Breast epithelium (tissue), 4 donors: ENCODE data around the gene EPS8. TPM values are rescaled to one million over a fixed set of nuclear protein-coding genes. Genes with fewer than 3 reads are reported as not detected.

Source experiments
- DNase-seq, 2 donors: peaks; one replicate each; pipeline ENCODE4 v3.0.0-alpha.2; 2019; ENCODE audit warnings: low spot score in 2 of 2
- H3K27ac ChIP-seq, 2 donors: fragments of 200-600 bp; sonication (generic) in 1 of 2; one replicate each; pipeline ENCODE4 v1.5.1; 2016 to 2019; ENCODE audit warnings: mild to moderate bottlenecking in 1 of 2
- H3K27me3 ChIP-seq, 2 donors: fragments of 200-600 bp; sonication (generic) in 1 of 2; one replicate each; pipeline versions ENCODE4 v1.5.1 to v1.6.0; 2017 to 2019; ENCODE audit warnings: control low read depth in 1 of 2, mild to moderate bottlenecking in 1 of 2
- H3K36me3 ChIP-seq: fragments of 200-600 bp; one replicate; pipeline ENCODE4 v1.5.1; 2019
- H3K4me1 ChIP-seq, 2 donors: fragments of 200-600 bp; sonication (generic); one replicate each; pipeline ENCODE4 v1.5.1; 2016 to 2019; ENCODE audit warnings: control low read depth in 1 of 2
- H3K4me3 ChIP-seq, 3 donors: fragments of 200-600 bp; sonication (generic); 1 replicate in 2 of 3; 2 replicates in 1 of 3; pipeline ENCODE4 v1.5.1; 2016 to 2019; ENCODE audit warnings: mild to moderate bottlenecking in 3 of 3, moderate library complexity in 2 of 3
- H3K9me3 ChIP-seq, 2 donors: fragments of 200-600 bp; sonication (generic) in 1 of 2; one replicate each; pipeline ENCODE4 v1.5.1; 2016 to 2019; ENCODE audit warnings: control low read depth in 1 of 2
- POLR2A ChIP-seq: fragments of 450-650 bp; IDR thresholded peaks from one replicate; pipeline ENCODE4 v1.6.1; 2016; ENCODE audit warnings: antibody characterized with exemption, mild to moderate bottlenecking, moderate library complexity
- POLR2AphosphoS5 ChIP-seq, 3 donors: sonication (generic); formaldehyde crosslinking; IDR thresholded peaks; one replicate each; pipeline ENCODE4 v1.6.1; 2017; ENCODE audit warnings: antibody characterized with exemption in 3 of 3
- intact Hi-C: fragments of 100-400 bp; cut with DNase I; formaldehyde crosslinking; loops from one replicate; pipeline ENCODE4 v1.15.1; 2023; ENCODE audit warnings: low total_unique reads
- total RNA-seq, 3 donors: library from RNA; depleted of rRNA; stranded (reverse); fragments of >200 nt; gene quantifications; one replicate each; pipeline ENCODE4 v1.1.0, GENCODE V29; 2016
- TF ChIP-seq, protein P1 (sequence below), 3 donors: fragments of 450-650 bp; IDR thresholded peaks; one replicate each; pipeline ENCODE4 v1.5.1; 2016 to 2017; ENCODE audit warnings: antibody characterized with exemption in 3 of 3, mild to moderate bottlenecking in 3 of 3, moderate library complexity in 3 of 3

The EPS8 gene
- total RNA-seq, 3 donors from 2014 or later: 137 to 244 (median 168) TPM

DNA sequence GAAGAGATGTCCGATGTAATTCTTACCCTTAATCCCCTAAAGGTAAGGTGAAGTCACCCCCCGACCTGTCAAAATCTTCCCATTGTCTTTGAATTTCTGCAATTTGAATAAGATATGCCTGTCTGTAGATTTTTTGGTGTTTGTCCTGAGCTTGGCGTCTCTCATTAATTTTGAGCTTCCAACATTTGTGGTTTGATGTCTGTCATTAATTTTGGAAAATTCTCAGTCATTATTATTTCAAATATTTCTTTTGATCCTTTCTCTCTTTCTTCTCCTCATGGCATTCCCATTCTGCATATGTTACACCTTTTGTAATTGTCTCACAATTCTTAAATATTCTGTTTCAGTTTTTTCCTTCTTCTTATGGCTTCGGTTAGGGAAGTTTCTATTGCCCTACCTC is 60.1 kb downstream of the EPS8 start:
- no peaks in the 10 kb centered on the region for H3K9me3 ChIP-seq
- intact Hi-C loops: no loop called here
- no peaks in the 10 kb centered on the region for H3K27me3 ChIP-seq
- TF ChIP-seq, protein P1, sequence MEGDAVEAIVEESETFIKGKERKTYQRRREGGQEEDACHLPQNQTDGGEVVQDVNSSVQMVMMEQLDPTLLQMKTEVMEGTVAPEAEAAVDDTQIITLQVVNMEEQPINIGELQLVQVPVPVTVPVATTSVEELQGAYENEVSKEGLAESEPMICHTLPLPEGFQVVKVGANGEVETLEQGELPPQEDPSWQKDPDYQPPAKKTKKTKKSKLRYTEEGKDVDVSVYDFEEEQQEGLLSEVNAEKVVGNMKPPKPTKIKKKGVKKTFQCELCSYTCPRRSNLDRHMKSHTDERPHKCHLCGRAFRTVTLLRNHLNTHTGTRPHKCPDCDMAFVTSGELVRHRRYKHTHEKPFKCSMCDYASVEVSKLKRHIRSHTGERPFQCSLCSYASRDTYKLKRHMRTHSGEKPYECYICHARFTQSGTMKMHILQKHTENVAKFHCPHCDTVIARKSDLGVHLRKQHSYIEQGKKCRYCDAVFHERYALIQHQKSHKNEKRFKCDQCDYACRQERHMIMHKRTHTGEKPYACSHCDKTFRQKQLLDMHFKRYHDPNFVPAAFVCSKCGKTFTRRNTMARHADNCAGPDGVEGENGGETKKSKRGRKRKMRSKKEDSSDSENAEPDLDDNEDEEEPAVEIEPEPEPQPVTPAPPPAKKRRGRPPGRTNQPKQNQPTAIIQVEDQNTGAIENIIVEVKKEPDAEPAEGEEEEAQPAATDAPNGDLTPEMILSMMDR (IDR thresholded peaks at IDR 0.05): no peak
- H3K4me3 ChIP-seq: no peak overlapping the region
- H3K36me3 ChIP-seq: no peaks in the 10 kb centered on the region
- no peak overlapping the region for H3K27ac ChIP-seq
- H3K4me1 ChIP-seq: no peaks in the 10 kb centered on the region
- no peak for DNase-seq

DNA sequence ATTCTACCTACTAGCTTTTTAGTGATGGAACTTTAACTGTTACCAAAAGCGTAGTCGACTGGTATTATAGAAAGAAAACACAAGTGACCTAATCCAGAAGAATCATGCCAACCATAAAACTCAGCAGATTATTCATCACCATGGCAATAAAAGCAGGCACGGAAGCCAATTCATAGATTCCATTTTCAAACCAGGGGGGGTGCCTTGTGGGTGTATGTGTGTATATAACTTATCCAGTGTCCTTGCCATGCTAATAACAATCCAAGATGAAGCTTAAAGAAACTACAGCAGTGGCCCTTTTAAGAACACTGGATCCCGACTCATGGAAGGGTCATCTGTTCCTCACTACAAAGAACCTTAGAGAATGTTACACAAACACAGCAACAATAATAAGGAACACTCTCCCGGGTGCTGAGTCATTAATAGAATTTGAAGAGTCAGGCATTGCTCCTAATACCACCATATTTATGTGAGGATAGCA is 61.0 kb downstream of the EPS8 start:
- no peak overlapping the region for H3K27ac ChIP-seq
- no peaks in the 10 kb centered on the region for H3K9me3 ChIP-seq
- intact Hi-C loops: no loop called here
- no peaks in the 10 kb centered on the region for H3K36me3 ChIP-seq
- no peaks in the 10 kb centered on the region for H3K27me3 ChIP-seq
- no peak for TF ChIP-seq POLR2AphosphoS5 (IDR thresholded peaks at IDR 0.05)
- TF ChIP-seq, protein P1 (IDR thresholded peaks at IDR 0.05): no peak
- TF ChIP-seq POLR2A: no peak
- no peak overlapping the region for H3K4me3 ChIP-seq
- no peak for DNase-seq
- H3K4me1 ChIP-seq: no peaks in the 10 kb centered on the region

DNA sequence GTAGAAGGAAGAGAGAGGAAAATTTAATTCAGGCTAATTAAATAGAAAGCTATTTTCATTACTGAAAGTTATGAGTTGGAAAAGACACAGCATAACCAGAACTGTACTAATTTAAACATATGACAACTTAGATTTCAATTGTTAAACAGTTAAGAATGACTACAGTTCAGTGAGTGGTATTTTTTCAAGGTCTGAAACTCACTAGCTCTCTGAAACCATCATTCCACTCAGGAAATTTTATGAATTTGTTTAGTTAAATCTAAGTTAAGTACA is 62.4 kb downstream of the EPS8 start:
- no peaks in the 10 kb centered on the region for H3K4me1 ChIP-seq

DNA sequence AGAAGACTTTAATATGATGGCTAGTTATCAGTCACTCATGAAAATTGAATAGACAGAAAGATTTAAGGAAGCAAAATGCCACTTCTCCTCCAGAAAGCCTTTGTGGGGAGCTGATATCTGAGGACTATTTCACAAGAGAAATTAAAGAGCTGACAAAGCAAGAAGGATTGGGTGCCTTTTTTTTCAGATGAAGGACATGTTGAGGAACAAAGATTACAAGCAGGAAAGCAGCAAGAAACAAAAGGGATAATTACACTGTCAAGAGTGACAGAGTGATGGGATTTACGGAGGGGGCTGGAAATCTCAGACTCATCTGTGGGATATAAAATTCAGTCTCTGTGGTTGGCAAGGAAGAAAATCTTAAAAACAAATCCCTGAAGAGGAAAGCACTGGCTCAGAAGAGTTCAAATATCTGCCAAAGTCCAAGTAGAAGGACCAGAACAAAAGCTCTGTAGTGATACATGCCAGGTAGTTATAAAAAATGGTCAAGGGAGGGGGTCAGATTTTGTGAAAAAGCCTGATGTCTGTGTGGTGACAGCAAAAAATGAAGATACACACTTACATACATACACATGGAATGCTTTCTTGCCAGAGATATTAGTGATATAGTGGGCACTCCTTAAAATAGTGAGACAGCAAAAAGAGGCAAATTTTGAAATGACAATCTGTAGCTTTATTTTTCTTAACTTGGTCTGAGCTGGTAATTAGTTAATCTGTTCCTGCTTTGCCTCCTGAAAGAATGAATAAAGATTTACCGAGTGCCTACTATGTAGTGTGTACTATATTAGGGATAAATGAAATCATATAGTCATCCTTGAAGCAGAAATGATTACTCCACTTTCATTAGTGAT is 62.9 kb downstream of the EPS8 start:
- Histone ChIP-seq H3K27ac (peak overlapping the region; percentile 41 to 50), H3K4me3 (no peak overlapping the region), H3K36me3 (no peaks in the 10 kb centered on the region), H3K4me1 (no peaks in the 10 kb centered on the region), H3K27me3 (no peaks in the 10 kb centered on the region), H3K9me3 (no peaks in the 10 kb centered on the region)
- intact Hi-C loops: no loop called here
- DNase-seq: no peak
- TF ChIP-seq, protein P1 (IDR thresholded peaks at IDR 0.05): no peak
- TF ChIP-seq POLR2A (no peak), POLR2AphosphoS5 (IDR thresholded peaks at IDR 0.05) (no peak)

More for the DNA sequence above, 62.4 kb downstream of the EPS8 start:
- intact Hi-C loops: no loop called here
- Histone ChIP-seq H3K4me3 (no peak overlapping the region), H3K27ac (peak overlapping the region in 1 of 2 donors; percentile 50), H3K36me3 (no peaks in the 10 kb centered on the region), H3K27me3 (no peaks in the 10 kb centered on the region), H3K9me3 (no peaks in the 10 kb centered on the region)
- TF ChIP-seq POLR2AphosphoS5 (IDR thresholded peaks at IDR 0.05) (no peak), POLR2A (no peak)
- TF ChIP-seq, protein P1 (IDR thresholded peaks at IDR 0.05): no peak
- no peak for DNase-seq

DNA sequence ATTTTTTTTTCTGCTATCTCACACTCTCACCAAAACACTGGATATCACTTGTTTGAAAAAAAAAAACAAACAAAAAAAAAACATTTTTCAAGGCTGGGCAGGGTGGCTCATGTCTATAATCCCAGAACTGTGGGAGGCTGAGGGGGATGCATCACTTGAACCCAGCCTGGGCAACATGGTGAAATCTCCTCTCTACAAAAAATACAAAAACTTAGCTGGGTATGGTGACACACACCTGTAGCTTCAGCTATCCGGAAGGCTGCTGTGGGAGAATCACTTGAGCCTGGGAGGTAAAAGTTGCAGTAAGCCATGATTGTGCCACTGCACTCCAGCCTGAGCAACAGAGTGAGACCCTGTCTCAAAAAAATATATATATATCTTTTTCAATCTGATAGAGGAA is 66.2 kb downstream of the EPS8 start:
- H3K27ac ChIP-seq: no peak overlapping the region
- no peak for DNase-seq
- H3K27me3 ChIP-seq: no peaks in the 10 kb centered on the region
- intact Hi-C loops: no loop called here
- TF ChIP-seq, protein P1 (IDR thresholded peaks at IDR 0.05): no peak
- TF ChIP-seq POLR2A (no peak), POLR2AphosphoS5 (IDR thresholded peaks at IDR 0.05) (no peak)
- no peaks in the 10 kb centered on the region for H3K36me3 ChIP-seq
- no peaks in the 10 kb centered on the region for H3K4me1 ChIP-seq
- H3K9me3 ChIP-seq: no peaks in the 10 kb centered on the region
- no peak overlapping the region for H3K4me3 ChIP-seq
